PC-3 (cell line): ENCODE data around the gene SRGAP2C.
"Not testable (repeated sequence)": the region's sequence is repeated elsewhere in the genome, so short reads cannot be mapped to it uniquely, and the experiment has no call there.

Experiments
- EZH2 ChIP-seq: fragments of 300-600 bp; sonication (generic); IDR thresholded peaks from one replicate; pipeline ENCODE4 v1.6.1; 2017; ENCODE audit warnings: antibody characterized with exemption, mild to moderate bottlenecking, low read length; ENCODE audit not compliant: unreplicated experiment
- TF ChIP-seq, protein P1 (sequence below): fragments of 300-600 bp; sonication (generic); conservative IDR thresholded peaks from 2 replicates; pipeline ENCODE4 v1.5.1; 2017; ENCODE audit warnings: antibody characterized with exemption, low read depth, mild to moderate bottlenecking, low read length

DNA sequence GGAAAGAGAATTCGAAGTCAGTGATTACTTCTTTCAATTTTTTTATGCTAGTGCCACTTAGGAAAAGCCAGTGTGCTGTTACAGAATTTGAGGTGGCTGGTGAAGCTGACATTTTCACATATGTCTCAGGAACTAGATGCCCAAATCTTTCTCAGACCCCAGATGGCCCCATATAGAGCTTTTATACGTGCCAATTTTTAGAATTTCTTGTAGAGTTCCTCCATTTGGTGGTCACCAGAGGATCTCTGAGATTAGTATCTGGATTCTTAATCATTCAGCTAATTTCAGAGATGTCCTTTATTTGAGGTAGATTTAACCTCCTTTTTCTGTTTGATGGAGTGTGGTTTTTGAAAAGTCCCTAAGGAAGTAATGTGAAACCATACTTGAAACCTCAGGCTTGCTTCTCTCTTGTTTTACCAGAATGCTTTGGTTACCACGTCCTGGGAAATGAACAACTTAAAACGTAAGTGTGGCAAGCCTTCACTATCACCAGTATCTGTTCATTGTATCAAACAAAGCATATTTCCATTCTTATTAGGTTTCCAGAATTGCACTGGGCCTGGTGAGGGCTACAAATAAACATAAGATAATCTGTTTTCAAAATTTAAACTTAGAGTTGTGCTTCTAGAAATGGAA, 164.7 kb downstream of the SRGAP2C start:
- TF ChIP-seq EZH2: not testable (repeated sequence)
- TF ChIP-seq, protein P1, sequence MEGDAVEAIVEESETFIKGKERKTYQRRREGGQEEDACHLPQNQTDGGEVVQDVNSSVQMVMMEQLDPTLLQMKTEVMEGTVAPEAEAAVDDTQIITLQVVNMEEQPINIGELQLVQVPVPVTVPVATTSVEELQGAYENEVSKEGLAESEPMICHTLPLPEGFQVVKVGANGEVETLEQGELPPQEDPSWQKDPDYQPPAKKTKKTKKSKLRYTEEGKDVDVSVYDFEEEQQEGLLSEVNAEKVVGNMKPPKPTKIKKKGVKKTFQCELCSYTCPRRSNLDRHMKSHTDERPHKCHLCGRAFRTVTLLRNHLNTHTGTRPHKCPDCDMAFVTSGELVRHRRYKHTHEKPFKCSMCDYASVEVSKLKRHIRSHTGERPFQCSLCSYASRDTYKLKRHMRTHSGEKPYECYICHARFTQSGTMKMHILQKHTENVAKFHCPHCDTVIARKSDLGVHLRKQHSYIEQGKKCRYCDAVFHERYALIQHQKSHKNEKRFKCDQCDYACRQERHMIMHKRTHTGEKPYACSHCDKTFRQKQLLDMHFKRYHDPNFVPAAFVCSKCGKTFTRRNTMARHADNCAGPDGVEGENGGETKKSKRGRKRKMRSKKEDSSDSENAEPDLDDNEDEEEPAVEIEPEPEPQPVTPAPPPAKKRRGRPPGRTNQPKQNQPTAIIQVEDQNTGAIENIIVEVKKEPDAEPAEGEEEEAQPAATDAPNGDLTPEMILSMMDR: not testable (repeated sequence)
